H1 (cell line): ENCODE data around the gene CCDC59. TPM values are rescaled to one million over a fixed set of nuclear protein-coding genes. Genes with fewer than 3 reads are reported as not detected.

Experiments used
- CHD7 ChIP-seq: fragments of 300-600 bp; sonication (generic); IDR thresholded peaks from 2 replicates; pipeline ENCODE4 v1.7.1; 2012; ENCODE audit warnings: low read length, moderate library complexity, mild to moderate bottlenecking, inconsistent platforms; ENCODE audit not compliant: insufficient replicate concordance
- FOSL1 ChIP-seq: IDR thresholded peaks from 2 replicates; pipeline ENCODE4 v1.6.1; 2011; ENCODE audit warnings: mild to moderate bottlenecking, low read depth, low read length, moderate library complexity; ENCODE audit not compliant: insufficient read depth
- TEAD4 ChIP-seq: IDR thresholded peaks from 2 replicates; pipeline ENCODE4 v1.6.1; 2012; ENCODE audit warnings: low read depth, low read length, inconsistent platforms, mixed read lengths
- YY1 ChIP-seq: IDR thresholded peaks from 2 replicates; pipeline ENCODE4 v1.6.1; 2011; ENCODE audit warnings: low read depth, mild to moderate bottlenecking, low read length
- polyA plus RNA-seq, 7 experiments: library from polyadenylated mRNA; depleted of rRNA in 3 of 7; stranded (reverse) in 5 of 7; unstranded in 2 of 7; fragments of >200 nt in 5 of 7; fragments of 200-250 nt in 2 of 7; gene quantifications; 1 replicate in 5 of 7; 2 replicates in 1 of 7; 4 replicates in 1 of 7; pipeline versions ENCODE4 v1.2.1 to v1.2.3, GENCODE V29; 2011 to 2013; ENCODE audit warnings: missing spikeins in 2 of 7, mixed read lengths in 2 of 7
- total RNA-seq: library from RNA; stranded (reverse); fragmentation: NEBNext Ultra II Directional; extraction: Animal tissue kit (Norgen Biotek cat#: 25700); gene quantifications from 2 replicates; pipeline ENCODE4 v1.2.1, GENCODE V29; 2021

Gene CCDC59
- total and polyA plus RNA-seq, 2 of the 8 experiments (the other 6 are each of a cell fraction or from before 2014, with no cell fraction given), result 11.6 to 54.0 TPM

- TF ChIP-seq CHD7 (no peak), YY1 (no peak), TEAD4 (no peak), FOSL1 (no peak)
Measured at GRCh38 chr12:82363990-82364389, 5.8 kb upstream of the CCDC59 start (continued).
